OCI-LY7 (cell line): Measurements from ENCODE around the gene ERVMER34-1. TPM values are rescaled to one million over a fixed set of nuclear protein-coding genes. Genes with fewer than 3 reads are reported as not detected.
A peak's percentile ranks its signal among the peaks of the same experiment; 100 is the strongest.

ENCODE experiments used
- BruUV-seq: library from RNA; stranded (reverse); fragments of 400-500 nt; replicated peaks from 2 replicates; lab custom pipeline; 2021; lab: Mats Ljungman, UMichigan
- CTCF ChIA-PET: fragments of 300-600 bp; sonication (Branson Sonifier 250); formaldehyde crosslinking; loops from one replicate; lab custom pipeline; 2022; ENCODE audit warnings: antibody characterized with exemption; ENCODE audit not compliant: unreplicated experiment; lab: Charles Lee
- POLR2A ChIA-PET: fragments of 300-600 bp; sonication (Branson Sonifier 250); formaldehyde crosslinking; loops from one replicate; lab custom pipeline; 2022; ENCODE audit warnings: antibody characterized with exemption; lab: Charles Lee
- DNase-seq: peaks from one replicate; pipeline ENCODE4 v3.0.0-alpha.2; 2015; ENCODE audit warnings: low spot score
- H2AFZ ChIP-seq: fragments of 200-600 bp; sonication (generic), shearing (Covaris generic); 2 replicates; pipeline ENCODE4 v1.6.1; 2014; ENCODE audit warnings: mild to moderate bottlenecking, antibody characterized with exemption, low read length, moderate library complexity
- H3K27ac ChIP-seq: fragments of 200-600 bp; sonication (generic); 2 replicates; pipeline ENCODE4 v1.5.1; 2014; ENCODE audit warnings: mixed run types, low read depth, mild to moderate bottlenecking, moderate library complexity, low read length, inconsistent platforms; ENCODE audit not compliant: poor library complexity, severe bottlenecking
- H3K36me3 ChIP-seq: fragments of 200-600 bp; sonication (generic); 2 replicates; pipeline ENCODE4 v1.6.1; 2014; ENCODE audit warnings: mild to moderate bottlenecking, antibody characterized with exemption, low read length, moderate library complexity, mixed read lengths; ENCODE audit not compliant: insufficient read depth
- H3K4me1 ChIP-seq: fragments of 200-600 bp; sonication (generic); 2 replicates; pipeline ENCODE4 v1.5.1; 2014; ENCODE audit warnings: mild to moderate bottlenecking, low read length; ENCODE audit not compliant: insufficient read depth, poor library complexity, severe bottlenecking
- H3K4me2 ChIP-seq: fragments of 200-600 bp; sonication (generic); 2 replicates; pipeline ENCODE4 v1.6.1; 2014; ENCODE audit warnings: mild to moderate bottlenecking, low read length
- H3K4me3 ChIP-seq: fragments of 200-600 bp; sonication (generic); 2 replicates; pipeline ENCODE4 v1.5.1; 2014; ENCODE audit warnings: mild to moderate bottlenecking, low read depth, low read length; ENCODE audit not compliant: poor library complexity, severe bottlenecking
- H3K79me2 ChIP-seq: fragments of 200-600 bp; sonication (generic); 2 replicates; pipeline ENCODE4 v1.6.1; 2016; ENCODE audit warnings: low read depth, mild to moderate bottlenecking, low read length, moderate library complexity, mixed read lengths; ENCODE audit not compliant: insufficient read depth
- H3K9me2 ChIP-seq: fragments of 200-600 bp; sonication (generic); 2 replicates; pipeline ENCODE4 v1.6.1; 2016; ENCODE audit warnings: mild to moderate bottlenecking, low read length, mixed read lengths; ENCODE audit not compliant: insufficient read depth
- H3K9me3 ChIP-seq: fragments of 200-600 bp; sonication (generic); 2 replicates; pipeline ENCODE4 v1.6.1; 2014; ENCODE audit warnings: mild to moderate bottlenecking, mixed run types, low read length, mixed read lengths
- H4K20me1 ChIP-seq: fragments of 200-600 bp; sonication (generic); 2 replicates; pipeline ENCODE4 v1.6.1; 2014; ENCODE audit warnings: mild to moderate bottlenecking, antibody characterized with exemption, low read length, moderate library complexity, mixed read lengths; ENCODE audit not compliant: insufficient read depth
- EZH2phosphoT487 ChIP-seq: fragments of 200-600 bp; sonication (generic); IDR thresholded peaks from 2 replicates; pipeline ENCODE4 v1.6.1; 2018; ENCODE audit warnings: low read depth, borderline replicate concordance, mild to moderate bottlenecking, mixed run types, antibody characterized with exemption, low read length, moderate library complexity, mixed read lengths
- intact Hi-C: fragments of 100-400 bp; cut with micrococcal nuclease; formaldehyde crosslinking; loops from one replicate; pipeline ENCODE4 v1.10.0; 2022; ENCODE audit not compliant: unreplicated experiment
- total RNA-seq, 2 experiments: library from RNA; depleted of rRNA in 1 of 2; stranded (reverse); fragments of >200 nt in 1 of 2; shearing (Covaris generic) in 1 of 2; gene quantifications; 2 replicates each; pipeline ENCODE4 v1.2.3, GENCODE V29; 2014 to 2022
- TF ChIP-seq, protein P1 (sequence below): fragments of 200-600 bp; sonication (generic); conservative IDR thresholded peaks from 2 replicates; pipeline ENCODE4 v1.5.1; 2014; ENCODE audit warnings: mild to moderate bottlenecking, antibody characterized with exemption, low read length, moderate library complexity, mixed read lengths

The ERVMER34-1 gene
- total RNA-seq, 2 experiments from 2014 or later, result not detected

GRCh38 chr4:52712251-52713130 is 38.7 kb downstream of the ERVMER34-1 start:
- Histone ChIP-seq H3K27ac (peak overlapping the region; percentile 78), H3K9me2 (no peaks in the 10 kb centered on the region), H3K4me3 (peak overlapping the region; percentile 99), H3K36me3 (peaks cover 50% of the 10 kb centered on the region), H3K4me1 (peaks cover 69% of the 10 kb centered on the region), H3K4me2 (peak overlapping the region; percentile 95), H3K9me3 (no peaks in the 10 kb centered on the region), H3K79me2 (peaks cover 37% of the 10 kb centered on the region), H4K20me1 (no peaks in the 10 kb centered on the region), H2AFZ (peak overlapping the region; percentile 72; the same call in 1 of the 2 replicates)
- TF ChIP-seq, protein P1, sequence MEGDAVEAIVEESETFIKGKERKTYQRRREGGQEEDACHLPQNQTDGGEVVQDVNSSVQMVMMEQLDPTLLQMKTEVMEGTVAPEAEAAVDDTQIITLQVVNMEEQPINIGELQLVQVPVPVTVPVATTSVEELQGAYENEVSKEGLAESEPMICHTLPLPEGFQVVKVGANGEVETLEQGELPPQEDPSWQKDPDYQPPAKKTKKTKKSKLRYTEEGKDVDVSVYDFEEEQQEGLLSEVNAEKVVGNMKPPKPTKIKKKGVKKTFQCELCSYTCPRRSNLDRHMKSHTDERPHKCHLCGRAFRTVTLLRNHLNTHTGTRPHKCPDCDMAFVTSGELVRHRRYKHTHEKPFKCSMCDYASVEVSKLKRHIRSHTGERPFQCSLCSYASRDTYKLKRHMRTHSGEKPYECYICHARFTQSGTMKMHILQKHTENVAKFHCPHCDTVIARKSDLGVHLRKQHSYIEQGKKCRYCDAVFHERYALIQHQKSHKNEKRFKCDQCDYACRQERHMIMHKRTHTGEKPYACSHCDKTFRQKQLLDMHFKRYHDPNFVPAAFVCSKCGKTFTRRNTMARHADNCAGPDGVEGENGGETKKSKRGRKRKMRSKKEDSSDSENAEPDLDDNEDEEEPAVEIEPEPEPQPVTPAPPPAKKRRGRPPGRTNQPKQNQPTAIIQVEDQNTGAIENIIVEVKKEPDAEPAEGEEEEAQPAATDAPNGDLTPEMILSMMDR, result no peak
- TF ChIP-seq EZH2phosphoT487, result no peak
- no TSS peak for BruUV-seq
- CTCF ChIA-PET, result interaction anchor here (2.3 kb wide), 1 partner anchor 10 kb away, joined by 10 read pairs; no protein-coding TSS in a partner anchor
- POLR2A ChIA-PET, result interaction anchor here (0.6 to 3.7 kb wide), 18 partner anchors 9 to 870 kb away, joined by 3 to 67 read pairs (median 4); partner anchors contain the start of genes DCUN1D4 and USP46
- intact Hi-C loops, result loop anchor here (2.0 to 10.0 kb wide), 4 partner anchors 54 to 1032 kb away; partner anchors contain the start of genes SCFD2, SGCB and USP46
- peak; percentile 97 for DNase-seq

DNA sequence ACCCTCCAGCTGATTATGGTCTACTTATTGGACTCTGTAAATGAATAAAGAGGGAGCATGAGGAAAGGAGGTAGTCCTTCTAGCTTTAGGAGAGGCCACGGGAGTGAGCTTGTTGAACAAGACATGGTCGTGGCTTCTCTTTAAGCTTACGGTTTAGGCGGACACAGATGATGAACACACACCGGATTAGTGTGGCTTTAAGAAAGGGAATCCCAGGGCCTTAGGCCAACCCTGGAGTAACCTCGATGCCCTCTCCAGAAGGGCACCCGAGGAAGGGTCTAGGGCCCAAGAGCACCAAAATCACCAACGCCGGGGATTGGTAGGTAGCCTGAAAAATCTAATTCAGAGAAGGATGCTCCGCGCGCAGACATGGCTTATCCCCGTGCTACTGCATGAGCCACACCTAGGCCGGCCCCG is 39.4 kb downstream of the ERVMER34-1 start:
- POLR2A ChIA-PET, result interaction anchor here (0.6 to 3.7 kb wide), 17 partner anchors 8 to 869 kb away, joined by 3 to 67 read pairs (median 3); partner anchors contain the start of genes DCUN1D4 and USP46
- peak overlapping the region; percentile 99 for H3K4me3 ChIP-seq
- intact Hi-C loops, result loop anchor here (2.0 to 10.0 kb wide), 4 partner anchors 53 to 1033 kb away; partner anchors contain the start of genes SCFD2, SGCB and USP46
- no peak for TF ChIP-seq EZH2phosphoT487
- TF ChIP-seq, protein P1, result no peak
- H3K4me1 ChIP-seq, result peaks cover 69% of the 10 kb centered on the region
- BruUV-seq, result no TSS peak
- no peaks in the 10 kb centered on the region for H4K20me1 ChIP-seq
- peak overlapping the region; percentile 72 for H2AFZ ChIP-seq
- H3K79me2 ChIP-seq, result peaks cover 37% of the 10 kb centered on the region
- H3K4me2 ChIP-seq, result peak overlapping the region; percentile 80
- CTCF ChIA-PET, result interaction anchor here (2.3 kb wide), 1 partner anchor 10 kb away, joined by 10 read pairs; no protein-coding TSS in a partner anchor
- DNase-seq, result no peak
- H3K27ac ChIP-seq, result peak overlapping the region; percentile 70
- peaks cover 45% of the 10 kb centered on the region for H3K36me3 ChIP-seq
- H3K9me3 ChIP-seq, result no peaks in the 10 kb centered on the region
- H3K9me2 ChIP-seq, result no peaks in the 10 kb centered on the region
